ENCODE measurements around the gene SEMA3F.

DNA sequence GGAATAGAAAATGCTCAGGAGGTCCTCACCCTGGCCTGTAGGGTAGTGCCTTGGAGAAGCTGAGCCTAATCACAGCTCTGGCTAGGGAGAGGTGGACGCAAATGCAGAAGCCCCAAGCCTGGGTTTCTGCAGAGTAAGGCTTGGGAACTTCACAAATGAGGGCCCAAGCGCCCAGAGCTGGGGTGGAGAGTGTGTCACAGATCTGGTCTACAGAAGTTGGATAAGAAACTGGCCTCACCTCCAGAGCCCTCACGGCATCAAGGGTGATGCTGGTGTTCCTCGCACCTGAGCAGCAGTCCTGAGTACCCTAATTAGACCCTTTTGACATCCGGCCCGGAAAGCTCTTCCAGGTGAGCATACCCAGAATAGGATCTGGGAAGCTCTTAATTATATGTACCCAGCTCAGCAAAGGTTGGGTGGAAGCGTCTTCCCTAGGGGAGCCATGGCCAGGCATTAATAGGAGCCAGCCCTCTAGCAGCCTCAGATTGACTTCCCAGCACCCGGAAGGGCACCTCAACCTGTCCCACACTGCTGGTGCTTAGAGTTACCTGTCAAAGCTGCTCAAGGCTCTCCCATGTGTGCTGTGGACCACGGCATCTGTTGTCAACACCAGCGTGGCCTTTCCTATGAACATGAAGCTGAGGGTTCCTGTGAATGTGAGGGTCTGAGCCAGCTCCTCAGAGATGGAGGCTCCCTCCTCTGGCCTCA, 34.6 kb upstream of the SEMA3F start:
- TF ChIP-seq, protein P1, sequence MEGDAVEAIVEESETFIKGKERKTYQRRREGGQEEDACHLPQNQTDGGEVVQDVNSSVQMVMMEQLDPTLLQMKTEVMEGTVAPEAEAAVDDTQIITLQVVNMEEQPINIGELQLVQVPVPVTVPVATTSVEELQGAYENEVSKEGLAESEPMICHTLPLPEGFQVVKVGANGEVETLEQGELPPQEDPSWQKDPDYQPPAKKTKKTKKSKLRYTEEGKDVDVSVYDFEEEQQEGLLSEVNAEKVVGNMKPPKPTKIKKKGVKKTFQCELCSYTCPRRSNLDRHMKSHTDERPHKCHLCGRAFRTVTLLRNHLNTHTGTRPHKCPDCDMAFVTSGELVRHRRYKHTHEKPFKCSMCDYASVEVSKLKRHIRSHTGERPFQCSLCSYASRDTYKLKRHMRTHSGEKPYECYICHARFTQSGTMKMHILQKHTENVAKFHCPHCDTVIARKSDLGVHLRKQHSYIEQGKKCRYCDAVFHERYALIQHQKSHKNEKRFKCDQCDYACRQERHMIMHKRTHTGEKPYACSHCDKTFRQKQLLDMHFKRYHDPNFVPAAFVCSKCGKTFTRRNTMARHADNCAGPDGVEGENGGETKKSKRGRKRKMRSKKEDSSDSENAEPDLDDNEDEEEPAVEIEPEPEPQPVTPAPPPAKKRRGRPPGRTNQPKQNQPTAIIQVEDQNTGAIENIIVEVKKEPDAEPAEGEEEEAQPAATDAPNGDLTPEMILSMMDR (IDR thresholded peaks at IDR 0.05): no peak
- TF ChIP-seq POLR2AphosphoS5 (IDR thresholded peaks at IDR 0.05) (no peak), EP300 (IDR thresholded peaks at IDR 0.05) (no peak)

Data from upper lobe of left lung (tissue), 4 donors.